GM19455 (cell line): ENCODE measurements around the gene TOM1.

Experiments used
- ATAC-seq: cut with Tn5 transposase; IDR thresholded peaks from one replicate; pipeline ENCODE4 v1.9.1; 2021; ENCODE audit not compliant: unreplicated experiment

The TOM1 gene

GRCh38 chr22:35306350-35306967, 6.8 kb downstream of the TOM1 start:
- ATAC-seq = no peak

DNA sequence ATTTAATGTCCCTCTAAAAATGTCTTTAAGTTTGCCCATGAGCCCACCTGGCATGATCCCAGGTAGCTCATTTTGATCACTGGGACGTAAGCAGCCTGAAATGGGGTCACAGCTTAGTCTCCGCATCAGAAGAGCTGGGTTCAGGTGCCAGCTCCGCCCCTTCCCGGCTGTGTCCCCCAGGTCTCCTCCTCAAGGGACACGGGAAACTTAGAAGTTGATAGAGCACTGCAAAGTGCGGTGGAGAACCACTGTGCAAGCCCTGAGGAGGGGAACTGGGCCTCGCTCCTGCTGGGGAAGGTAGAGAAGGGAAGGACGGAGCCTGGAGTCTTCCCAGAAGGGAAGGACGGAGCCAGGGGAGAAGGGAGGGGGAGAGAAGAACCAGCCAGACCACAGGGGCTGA, 7.7 kb downstream of the TOM1 start:
- ATAC-seq = no peak

DNA sequence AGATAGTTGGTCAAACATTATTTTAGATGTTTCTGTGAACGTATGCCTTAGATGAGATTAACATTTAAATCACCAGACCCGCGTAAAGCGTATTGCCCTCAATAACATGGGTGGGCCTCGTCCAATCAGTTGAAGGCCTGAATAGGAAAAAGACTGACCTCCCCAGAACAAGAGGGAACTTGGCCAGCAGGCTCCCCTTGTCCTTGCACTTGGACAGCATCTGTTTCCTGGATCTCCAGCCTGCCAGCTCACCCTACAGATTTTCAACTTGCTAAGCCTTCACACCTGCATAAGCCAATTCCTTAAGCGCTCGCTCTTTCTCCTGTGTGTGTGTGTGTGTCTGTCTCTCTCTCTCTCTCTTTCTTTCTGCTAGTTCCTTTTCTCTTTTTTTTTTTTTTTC, 8.2 kb downstream of the TOM1 start:
- ATAC-seq = no peak

GRCh38 chr22:35308480-35309021, 8.9 kb downstream of the TOM1 start:
- ATAC-seq = no peak

GRCh38 chr22:35310556-35311550, 11.2 kb downstream of the TOM1 start:
- ATAC-seq = no peak

DNA sequence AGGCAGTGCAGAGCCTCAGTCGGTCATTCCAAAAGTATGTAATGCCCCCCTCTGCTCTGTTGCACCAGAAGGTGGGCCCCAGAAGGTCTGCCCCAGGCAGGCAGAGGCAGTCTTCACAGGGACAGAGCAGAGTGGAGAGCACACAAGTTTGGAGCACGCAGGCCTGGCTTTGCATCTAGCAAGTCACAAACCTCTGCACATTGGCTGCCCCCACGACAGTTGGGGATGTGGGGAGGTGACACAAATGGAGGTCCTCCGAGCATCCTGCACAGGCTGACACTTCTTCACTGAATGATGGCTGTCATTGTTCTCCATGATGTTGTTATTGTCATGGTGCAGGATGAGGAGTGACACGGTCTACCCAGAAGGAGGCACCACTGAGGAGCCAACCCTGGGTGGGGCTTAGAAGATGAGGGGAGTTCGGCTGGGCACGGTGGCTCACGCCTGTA, 11.9 kb downstream of the TOM1 start:
- ATAC-seq = no peak

GRCh38 chr22:35312198-35313059, 12.7 kb downstream of the TOM1 start:
- no peak for ATAC-seq

DNA sequence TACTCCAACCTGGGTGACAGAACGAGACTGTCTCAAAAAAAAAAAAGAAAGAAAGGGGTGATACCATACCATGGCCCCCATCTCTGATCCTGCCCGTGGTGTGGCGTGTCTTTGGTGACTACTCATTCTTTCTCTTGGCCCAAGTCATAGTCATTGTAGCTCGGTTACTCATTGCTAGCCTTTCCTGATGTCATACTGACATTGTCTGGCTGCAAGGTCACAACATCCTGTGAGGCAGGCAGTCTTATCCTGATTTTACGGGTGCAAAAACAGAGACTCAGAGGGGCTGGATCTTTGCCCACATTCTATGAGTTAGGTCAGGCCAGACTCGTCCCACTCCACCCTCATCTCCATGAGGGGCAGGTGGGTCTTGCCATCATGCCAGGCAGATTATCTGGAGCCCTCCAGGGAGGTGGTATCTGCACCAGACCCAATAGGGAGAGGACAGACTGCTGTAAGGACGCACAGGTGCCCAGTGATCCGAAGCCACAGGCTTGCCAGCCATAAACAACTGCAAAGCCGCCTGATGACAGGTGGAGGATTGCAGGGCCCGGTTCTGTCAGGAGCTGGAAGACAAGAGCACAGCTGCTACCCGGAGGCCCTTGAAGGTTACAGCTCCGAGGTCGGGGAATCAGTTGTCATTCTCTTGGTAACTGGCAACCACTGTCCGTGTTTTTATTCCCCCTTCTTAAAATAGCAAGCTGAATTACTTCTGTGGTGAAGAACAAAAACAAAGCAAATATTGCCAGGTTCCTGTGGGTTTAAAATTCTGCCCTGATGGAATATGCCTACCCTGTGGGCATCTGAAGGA, 13.8 kb downstream of the TOM1 start:
- ATAC-seq = no peak

DNA sequence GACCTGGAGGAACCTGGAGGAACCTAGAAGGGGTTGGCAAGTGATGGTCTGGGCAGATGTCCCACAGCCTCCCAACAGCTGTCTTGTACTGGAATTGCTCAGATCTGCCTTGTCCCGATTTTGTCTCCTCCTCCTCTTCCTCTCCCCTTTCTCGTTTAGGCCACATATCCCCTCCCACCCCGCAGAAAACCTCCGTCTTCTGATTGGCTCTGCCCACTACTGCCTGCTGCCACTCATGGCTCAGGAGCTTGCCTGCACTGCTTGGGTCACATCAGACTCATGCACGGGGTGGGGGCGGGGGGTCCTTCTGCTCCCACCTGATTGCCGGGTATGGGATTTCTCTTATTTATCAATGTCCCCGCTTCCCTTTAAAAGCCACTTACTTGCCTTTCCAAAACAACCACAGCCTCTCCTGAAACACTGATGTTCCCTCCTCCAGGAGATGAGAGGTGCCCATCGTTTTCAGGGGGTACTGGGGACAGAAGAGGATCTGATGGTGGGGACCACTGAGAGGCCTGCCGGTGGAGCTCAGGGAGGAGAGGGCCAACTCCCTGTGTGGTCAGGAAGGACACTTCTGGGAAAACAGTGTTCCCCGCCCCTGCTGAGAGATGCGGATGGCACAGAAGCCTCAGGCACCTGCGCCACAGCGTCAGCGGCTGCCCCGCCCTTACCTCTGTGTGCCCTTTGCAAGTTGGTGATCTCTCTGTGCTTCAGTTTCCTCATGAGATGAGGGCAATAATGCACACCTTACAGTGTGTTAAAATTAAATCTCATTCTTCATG, 14.7 kb downstream of the TOM1 start:
- no peak for ATAC-seq

DNA sequence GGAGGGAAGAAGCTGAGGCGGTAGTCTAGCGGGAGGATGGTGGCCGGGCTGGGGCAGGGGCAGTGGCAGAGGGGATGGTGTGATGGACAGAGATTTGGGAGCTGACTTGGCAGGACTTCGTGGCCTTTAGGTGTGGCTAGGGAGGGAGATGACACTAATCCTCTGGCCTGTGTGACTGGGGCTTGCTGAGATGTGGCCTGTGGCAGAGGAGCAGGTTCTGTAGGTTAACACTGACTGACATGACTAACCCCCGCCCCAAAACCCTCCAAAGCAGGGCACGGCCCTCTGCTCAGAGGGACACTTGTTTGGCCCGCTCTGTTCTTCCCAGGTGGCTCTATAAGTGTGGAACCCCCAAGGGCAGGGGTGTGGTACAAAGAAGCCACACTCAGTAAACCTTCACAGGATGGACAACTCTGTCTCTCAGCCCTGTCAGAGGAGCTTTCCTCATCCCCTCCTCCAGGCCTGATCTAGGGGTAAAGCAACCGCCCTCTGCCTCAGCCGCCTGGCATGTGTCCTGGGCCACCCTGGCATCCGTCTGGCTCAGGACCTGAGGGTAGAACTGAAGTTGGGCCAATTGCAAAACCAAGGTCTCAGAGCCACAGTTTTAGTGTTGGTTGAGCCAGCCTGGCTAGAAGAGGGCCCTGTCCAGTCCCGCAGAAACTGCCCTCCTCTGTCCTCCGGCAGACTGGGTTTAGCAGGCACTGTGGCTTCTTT, 15.6 kb downstream of the TOM1 start:
- no peak for ATAC-seq

GRCh38 chr22:35315855-35316745, 16.4 kb downstream of the TOM1 start:
- no peak for ATAC-seq

GRCh38 chr22:35316751-35317150, 17.1 kb downstream of the TOM1 start:
- ATAC-seq = no peak

- no peak for ATAC-seq
Observed at GRCh38 chr22:35317680-35318290, 18.1 kb downstream of the TOM1 start.

- no peak for ATAC-seq
Observed at GRCh38 chr22:35318346-35319215, 18.9 kb downstream of the TOM1 start.

DNA sequence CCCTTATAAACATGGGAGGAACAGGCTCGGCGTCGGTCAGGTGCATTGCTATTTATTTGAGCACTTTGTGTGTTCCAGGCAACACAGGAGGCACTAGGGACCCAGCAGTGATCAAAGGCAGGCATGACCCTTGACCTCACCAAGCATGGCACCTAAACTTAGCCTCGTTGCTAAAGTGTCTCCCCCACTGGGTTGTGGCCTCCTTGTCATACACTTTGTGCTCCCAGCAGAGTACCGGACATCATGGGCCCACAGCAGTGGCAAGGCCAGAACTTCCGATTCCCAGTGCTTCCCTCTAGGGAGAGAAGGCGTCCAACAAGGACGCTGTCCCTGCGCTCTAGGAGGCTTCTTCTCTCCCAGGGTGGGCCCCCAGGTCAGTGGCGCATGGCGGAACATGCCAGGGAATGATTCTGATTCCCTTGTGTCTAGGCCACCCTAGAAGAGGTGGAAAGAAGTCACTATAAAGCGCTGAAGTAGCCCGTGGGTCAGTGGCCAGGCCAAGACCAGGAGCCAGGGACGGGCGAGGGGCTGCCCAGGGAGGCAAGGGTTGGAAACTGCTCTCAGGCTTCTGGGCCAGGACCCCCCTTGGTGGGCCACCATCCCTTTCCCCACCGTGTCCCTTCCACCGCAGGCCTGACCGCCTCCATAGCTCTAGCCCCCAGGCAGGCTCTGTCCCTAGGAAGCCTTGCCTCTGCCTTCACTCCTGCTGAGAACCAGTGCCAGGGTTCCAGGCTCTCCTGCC, 19.7 kb downstream of the TOM1 start:
- ATAC-seq = no peak

DNA sequence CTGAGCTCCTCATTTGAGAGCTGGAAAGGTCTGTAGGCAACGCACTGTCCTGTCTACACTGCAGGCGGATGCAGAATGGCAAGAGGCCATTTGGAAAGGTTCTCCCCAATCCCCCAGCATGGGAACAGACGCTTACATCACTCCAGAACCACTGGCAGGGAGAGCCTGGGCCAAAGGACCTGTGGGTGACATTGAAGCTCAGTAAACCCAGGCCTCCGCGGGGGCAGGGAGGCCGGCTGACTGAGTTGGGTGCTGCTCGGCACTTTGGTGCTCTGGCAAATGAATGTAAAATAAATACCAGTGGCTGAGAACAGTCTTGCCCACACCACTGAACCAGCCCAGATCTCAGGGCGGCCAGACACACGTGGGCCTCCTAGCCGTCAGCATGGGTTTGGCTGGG, 22.4 kb downstream of the TOM1 start:
- ATAC-seq = no peak
